Pancreas (tissue), 10 donors: ENCODE data around the gene OR8D4. TPM values are rescaled to one million over a fixed set of nuclear protein-coding genes. Genes with fewer than 3 reads are reported as not detected.

Source experiments
- ATAC-seq, 4 donors: fragments of 200-7000 bp; cut with Tn5 transposase; one replicate each; pipeline versions ENCODE4 v1.8.0 to v1.9.1; 2020; ENCODE audit warnings: mild to moderate bottlenecking in 4 of 4, moderate library complexity in 4 of 4
- DNase-seq, 6 donors: peaks; one replicate each; pipeline ENCODE4 v3.0.0-alpha.2; 2020
- FAIRE-seq: peaks from 2 replicates; lab custom pipeline; 2012; peaks lifted over from hg19 to GRCh38; lab: Jason Lieb, UNC
- H3K27ac ChIP-seq, 4 donors: fragments of 200-600 bp; sonication (generic); 1 replicate in 3 of 4; 2 replicates in 1 of 4; pipeline versions ENCODE4 v1.5.0 to v1.8.0; 2020
- H3K27me3 ChIP-seq, 4 donors: fragments of 200-600 bp; one replicate each; pipeline ENCODE4 v1.8.0; 2021
- H3K36me3 ChIP-seq, 3 donors: fragments of 200-600 bp; sonication (generic) in 1 of 3; one replicate each; pipeline versions ENCODE4 v1.5.0 to v1.8.0; 2020 to 2021
- H3K4me1 ChIP-seq, 3 donors: fragments of 200-600 bp; one replicate each; pipeline ENCODE4 v1.8.0; 2021
- H3K4me3 ChIP-seq, 4 donors: fragments of 200-600 bp; sonication (generic) in 2 of 4; one replicate each; pipeline versions ENCODE4 v1.5.0 to v1.8.0; 2020 to 2021
- H3K9me3 ChIP-seq, 4 donors: fragments of 200-600 bp; one replicate each; pipeline ENCODE4 v1.8.0; 2021
- CTCF ChIP-seq, 4 donors: fragments of 200-600 bp; sonication (generic) in 3 of 4; IDR thresholded peaks; one replicate each; pipeline versions ENCODE4 v1.5.0 to v1.8.0; 2021; ENCODE audit warnings: antibody characterized with exemption in 4 of 4
- WGBS, 2 donors: extraction: QIAGEN DNeasy Blood & Tissue Kit; methylation state at CpG; one replicate each; pipeline ENCODE4 v1.1.7; 2013; 5-methylcytosine and 5-hydroxymethylcytosine counted together
- intact Hi-C, 3 donors: fragments of 100-400 bp; cut with DNase I; formaldehyde crosslinking; loops; one replicate each; pipeline versions ENCODE4 v1.11.1 to v1.14.2; 2022
- polyA plus RNA-seq, 2 donors: library from polyadenylated mRNA; stranded (reverse); fragments of 200-250 nt; gene quantifications; one replicate each; pipeline ENCODE4 v1.2.3, GENCODE V29; 2013
- total RNA-seq, 6 donors: library from RNA; stranded (reverse); fragmentation: NEBNext Ultra II Directional in 4 of 6; extraction: Animal tissue kit (Norgen Biotek cat#: 25700) in 4 of 6; gene quantifications; one replicate each; pipeline versions ENCODE4 v1.2.1 to v1.2.4, GENCODE V29; 2021 to 2023
- donor health status: healthy with polysubstance abuse.
- donor health status: DM: no; HTN: no; CAD: no; lungs with moderate emphysema.
- donor health status: DM: no; HTN: no; CAD: no.
- donor health status: control.
- donor health status: control.
- donor health status: Bipolar disorder and iron deficiency.
- donor health status: DM: yes; HTN: yes; CAD: no.
- donor health status: DM: no; HTN: no; CAD: no.
- donor health status: DM: no; HTN: no; CAD: no.
- donor health status: DM: yes; HTN: yes; CAD: no.

OR8D4 gene
- total and polyA plus RNA-seq, 8 donors, result 0.16 to 2.8 (median 1.4) TPM; not detected in 1

DNA sequence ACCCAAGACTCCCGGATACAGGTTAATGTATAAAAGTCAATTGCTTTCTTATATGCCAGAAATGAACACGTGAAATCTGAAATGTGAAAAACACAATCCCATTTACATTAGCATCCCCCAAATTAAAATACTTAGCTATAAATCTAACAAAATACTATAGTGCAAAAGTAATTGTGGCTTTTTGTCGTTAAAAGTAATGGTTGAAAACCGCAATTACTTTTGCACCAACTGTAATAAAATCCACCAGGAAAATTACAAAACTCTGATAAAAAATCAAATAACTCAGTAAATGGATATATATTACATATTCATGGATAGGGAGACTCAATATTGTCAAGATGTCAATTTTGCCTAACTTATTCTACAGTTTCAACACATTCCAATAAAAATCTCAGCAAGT is 21.1 kb upstream of the OR8D4 start:
- Histone ChIP-seq H3K36me3 (no peaks in the 10 kb centered on the region), H3K4me3 (no peak overlapping the region), H3K4me1 (no peaks in the 10 kb centered on the region), H3K27ac (no peak overlapping the region), H3K27me3 (no peaks in the 10 kb centered on the region), H3K9me3 (no peaks in the 10 kb centered on the region)
- ATAC-seq (no peak), DNase-seq (no peak), FAIRE-seq (no peak)
- WGBS, 2 donors, result 98% methylated on average over 4 of the region's 4 CpGs
- TF ChIP-seq CTCF (IDR thresholded peaks at IDR 0.05), result no peak
- intact Hi-C loops, result no loop called here

GRCh38 chr11:123885570-123885969 is 16.4 kb upstream of the OR8D4 start, which contains the start of gene TMEM225:
Gene TMEM225, minus strand, starts transcription at chr11:123885670. Its CDS starts 245 bp downstream, at chr11:123885425.
- FAIRE-seq, result no peak
- no peak for DNase-seq
- Histone ChIP-seq H3K9me3 (no peaks in the 10 kb centered on the region), H3K4me3 (no peak within 1 kb of the TSS), H3K27ac (no peak within 1 kb of the TSS), H3K27me3 (no peaks in the 10 kb centered on the region), H3K4me1 (no peaks in the 10 kb centered on the region), H3K36me3 (no peaks in the 10 kb centered on the region)
- no peak for TF ChIP-seq CTCF (IDR thresholded peaks at IDR 0.05)
- intact Hi-C loops, result no loop called here
- no peak for ATAC-seq
- WGBS, 2 donors, result 92 to 98% methylated on average over 3 of the region's 3 CpGs

DNA sequence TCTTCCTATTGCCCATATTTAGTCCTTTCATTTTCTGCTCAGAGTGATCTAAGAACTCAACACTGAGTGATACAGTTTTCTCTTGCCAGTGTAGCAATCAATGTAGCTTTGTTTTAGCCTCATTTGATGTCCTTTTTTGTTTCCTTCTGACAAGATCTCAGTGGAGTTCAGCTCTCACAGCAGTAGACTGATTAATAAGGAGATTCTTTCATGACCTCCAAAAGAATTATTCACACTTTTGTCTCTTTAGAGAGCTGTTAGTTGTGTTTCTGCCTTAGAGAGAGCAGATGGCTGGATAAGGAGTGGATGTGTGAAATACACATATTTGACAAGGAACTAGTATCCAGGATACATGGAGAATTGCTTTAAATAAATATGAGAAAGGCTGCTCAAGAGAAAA is 9.9 kb upstream of the OR8D4 start:
- no peaks in the 10 kb centered on the region for H3K27me3 ChIP-seq
- ATAC-seq (no peak), FAIRE-seq (no peak), DNase-seq (no peak)
- no peak overlapping the region for H3K27ac ChIP-seq
- no peaks in the 10 kb centered on the region for H3K36me3 ChIP-seq
- no peak overlapping the region for H3K4me3 ChIP-seq
- TF ChIP-seq CTCF (IDR thresholded peaks at IDR 0.05), result no peak
- no peaks in the 10 kb centered on the region for H3K4me1 ChIP-seq
- intact Hi-C loops, result no loop called here
- no peaks in the 10 kb centered on the region for H3K9me3 ChIP-seq

DNA sequence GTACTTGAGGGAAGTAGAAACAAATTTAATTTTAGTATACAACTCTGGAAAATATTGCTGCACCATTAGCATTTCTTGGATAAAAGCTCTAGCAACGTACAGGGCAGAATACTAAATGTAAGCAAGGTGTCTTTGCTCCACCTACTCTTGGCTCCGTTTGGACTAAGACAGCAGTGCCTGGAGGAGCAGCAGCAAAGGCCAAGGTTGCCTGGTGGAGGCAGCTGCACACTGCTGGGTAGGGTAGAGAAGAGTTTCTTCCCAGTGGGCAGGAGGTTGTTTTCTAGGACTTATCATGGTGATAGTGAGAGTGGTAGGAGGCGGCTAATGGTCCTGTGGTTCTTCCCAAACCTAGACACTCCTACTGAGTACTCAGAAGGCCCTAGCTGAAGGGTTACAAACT is 2.2 kb upstream of the OR8D4 start:
- H3K27ac ChIP-seq, result no peak overlapping the region
- FAIRE-seq (no peak), ATAC-seq (peak; percentile 74 to 96 (median 82)), DNase-seq (peak in 2 of 6 donors; percentile 23 to 25)
- peaks cover 0 to 4% (median 0%) of the 10 kb centered on the region in 3 donors for H3K4me1 ChIP-seq
- H3K36me3 ChIP-seq, result no peaks in the 10 kb centered on the region
- intact Hi-C loops, result no loop called here
- 32 to 38% methylated on average over 3 of the region's 3 CpGs for WGBS, 2 donors
- no peak overlapping the region for H3K4me3 ChIP-seq
- H3K9me3 ChIP-seq, result no peaks in the 10 kb centered on the region
- TF ChIP-seq CTCF (IDR thresholded peaks at IDR 0.05), result no peak
- H3K27me3 ChIP-seq, result no peaks in the 10 kb centered on the region

GRCh38 chr11:123903932-123904331 is 2.0 kb downstream of the OR8D4 start:
- no peak for DNase-seq
- no peaks in the 10 kb centered on the region for H3K9me3 ChIP-seq
- H3K4me3 ChIP-seq, result no peak overlapping the region
- TF ChIP-seq CTCF (IDR thresholded peaks at IDR 0.05), result no peak
- no peak overlapping the region for H3K27ac ChIP-seq
- WGBS, 2 donors, result 89 to 95% methylated on average over 2 of the region's 2 CpGs
- H3K36me3 ChIP-seq, result no peaks in the 10 kb centered on the region
- no peak for FAIRE-seq
- no peak for ATAC-seq
- intact Hi-C loops, result no loop called here
- no peaks in the 10 kb centered on the region for H3K27me3 ChIP-seq
- H3K4me1 ChIP-seq, result peaks cover 0 to 4% (median 0%) of the 10 kb centered on the region in 3 donors
